SIG-M5 treated with dmso at 0.1 percent for 504 hours (cell line): ENCODE results near the gene C4B.

Source experiments
- DNase-seq: peaks from one replicate; lab custom pipeline; 2025; ENCODE audit not compliant: unreplicated experiment; lab: John Stamatoyannopoulos, UW

Gene C4B

GRCh38 chr6:32081168-32081990, 66.8 kb downstream of the C4B start:
- peak; percentile 41 for DNase-seq

- DNase-seq, result no peak
These were observed 67.9 kb downstream of the C4B start for GRCh38 chr6:32082478-32082877.

- no peak for DNase-seq
These were observed 68.3 kb downstream of the C4B start for GRCh38 chr6:32082935-32083334.

GRCh38 chr6:32083812-32084768, 69.5 kb downstream of the C4B start:
- DNase-seq, result no peak

GRCh38 chr6:32084780-32085179, 70.2 kb downstream of the C4B start:
- DNase-seq, result no peak
